ENCODE results near the gene NEK6.

The NEK6 gene

GRCh38 chr9:124359426-124359825, 101.7 kb downstream of the NEK6 start:
- Histone ChIP-seq H3K36me3 (ENCODE audit: control insufficient read depth, low read length) (peaks cover 9% of the 10 kb centered on the region), H3K9me2 (replicated peaks; ENCODE audit: control insufficient read depth, low read length) (no peaks in the 10 kb centered on the region), H3K4me1 (ENCODE audit: control insufficient read depth, low read length) (no peaks in the 10 kb centered on the region), H3F3A (ENCODE audit: control insufficient read depth, insufficient read depth) (no peaks in the 10 kb centered on the region), H3K27me3 (ENCODE audit: control insufficient read depth, low read length) (no peaks in the 10 kb centered on the region), H3K79me2 (ENCODE audit: control insufficient read depth, low read length) (peaks cover 56% of the 10 kb centered on the region), H3K9me3 (ENCODE audit: control insufficient read depth, insufficient read depth, low read length) (no peaks in the 10 kb centered on the region), H3K4me2 (ENCODE audit: low read length) (no peak overlapping the region), H4K20me1 (ENCODE audit: control insufficient read depth, insufficient read depth, low read depth, low read length) (no peaks in the 10 kb centered on the region; the same call in 1 of the 2 replicates), H3K4me3 (ENCODE audit: low read length) (no peak overlapping the region), H3K27ac (ENCODE audit: low read depth, low read length) (no peak overlapping the region)
- no peak for TF ChIP-seq EZH2phosphoT487 (IDR thresholded peaks at IDR 0.05; ENCODE audit: borderline replicate concordance, low read length)
- TF ChIP-seq CTCF (IDR thresholded peaks at IDR 0.05; ENCODE audit: low read depth, low read length, poor library complexity, severe bottlenecking), result no peak

- Histone ChIP-seq H3K4me3 (ENCODE audit: low read length) (no peak overlapping the region), H3F3A (ENCODE audit: control insufficient read depth, insufficient read depth) (no peaks in the 10 kb centered on the region), H4K20me1 (ENCODE audit: control insufficient read depth, insufficient read depth, low read depth, low read length) (no peaks in the 10 kb centered on the region; the same call in 1 of the 2 replicates), H3K79me2 (ENCODE audit: control insufficient read depth, low read length) (peaks cover 59% of the 10 kb centered on the region), H3K9me2 (replicated peaks; ENCODE audit: control insufficient read depth, low read length) (no peaks in the 10 kb centered on the region), H3K36me3 (ENCODE audit: control insufficient read depth, low read length) (peaks cover 8% of the 10 kb centered on the region), H3K9me3 (ENCODE audit: control insufficient read depth, insufficient read depth, low read length) (no peaks in the 10 kb centered on the region), H3K27me3 (ENCODE audit: control insufficient read depth, low read length) (no peaks in the 10 kb centered on the region), H3K4me1 (ENCODE audit: control insufficient read depth, low read length) (no peaks in the 10 kb centered on the region), H3K27ac (ENCODE audit: low read depth, low read length) (no peak overlapping the region), H3K4me2 (ENCODE audit: low read length) (no peak overlapping the region)
- TF ChIP-seq CTCF (IDR thresholded peaks at IDR 0.05; ENCODE audit: low read depth, low read length, poor library complexity, severe bottlenecking) (no peak), EZH2phosphoT487 (IDR thresholded peaks at IDR 0.05; ENCODE audit: borderline replicate concordance, low read length) (no peak)
Measured at GRCh38 chr9:124359855-124360678, 102.3 kb downstream of the NEK6 start.

- Histone ChIP-seq H3K9me3 (ENCODE audit: control insufficient read depth, insufficient read depth, low read length) (no peaks in the 10 kb centered on the region), H4K20me1 (ENCODE audit: control insufficient read depth, insufficient read depth, low read depth, low read length) (no peaks in the 10 kb centered on the region; the same call in 1 of the 2 replicates), H3K27me3 (ENCODE audit: control insufficient read depth, low read length) (no peaks in the 10 kb centered on the region), H3K4me2 (ENCODE audit: low read length) (no peak overlapping the region), H3K79me2 (ENCODE audit: control insufficient read depth, low read length) (peaks cover 63% of the 10 kb centered on the region), H3F3A (ENCODE audit: control insufficient read depth, insufficient read depth) (no peaks in the 10 kb centered on the region), H3K36me3 (ENCODE audit: control insufficient read depth, low read length) (peaks cover 5% of the 10 kb centered on the region), H3K4me1 (ENCODE audit: control insufficient read depth, low read length) (no peaks in the 10 kb centered on the region), H3K27ac (ENCODE audit: low read depth, low read length) (no peak overlapping the region), H3K4me3 (ENCODE audit: low read length) (no peak overlapping the region), H3K9me2 (replicated peaks; ENCODE audit: control insufficient read depth, low read length) (no peaks in the 10 kb centered on the region)
- TF ChIP-seq CTCF (IDR thresholded peaks at IDR 0.05; ENCODE audit: low read depth, low read length, poor library complexity, severe bottlenecking) (no peak), EZH2phosphoT487 (IDR thresholded peaks at IDR 0.05; ENCODE audit: borderline replicate concordance, low read length) (no peak)
Measured at GRCh38 chr9:124361128-124361527, 103.4 kb downstream of the NEK6 start.
